AML-193 (cell line): Measurements from ENCODE around the gene RETREG3.
A peak's percentile ranks its signal among the peaks of the same experiment; 100 is the strongest.
"Not testable (repeated sequence)": the region's sequence is repeated elsewhere in the genome, so short reads cannot be mapped to it uniquely, and the experiment has no call there.

ENCODE experiments used
- DNase-seq, 2 experiments: peaks; one replicate each; lab custom pipeline; 2025; lab: John Stamatoyannopoulos, UW

Gene RETREG3

GRCh38 chr17:42609182-42609813 is at the start of gene RETREG3, which contains the start of gene TUBG1:
RETREG3 (minus strand) TSS chr17:42609374; CDS start chr17:42609324, 50 bp downstream.
TUBG1 (plus strand) TSS chr17:42609683; CDS start chr17:42609738, 55 bp downstream.
- peak; percentile 99 to 100 for DNase-seq

GRCh38 chr17:42657824-42658588 is 48.8 kb upstream of the RETREG3 start:
- no peak for DNase-seq

GRCh38 chr17:42655528-42655927 is 46.4 kb upstream of the RETREG3 start:
- no peak for DNase-seq

- DNase-seq = no peak
Observed at GRCh38 chr17:42653179-42654124, 44.3 kb upstream of the RETREG3 start.

GRCh38 chr17:42651392-42651791 is 42.2 kb upstream of the RETREG3 start:
- DNase-seq = no peak

- no peak for DNase-seq
Observed at GRCh38 chr17:42647778-42648177, 38.6 kb upstream of the RETREG3 start.

- no peak for DNase-seq
Observed at GRCh38 chr17:42642336-42642735, 33.2 kb upstream of the RETREG3 start.

- DNase-seq = no peak
Observed at GRCh38 chr17:42640121-42640520, 30.9 kb upstream of the RETREG3 start.

- no peak for DNase-seq
Observed at GRCh38 chr17:42639525-42640113, 30.4 kb upstream of the RETREG3 start.

GRCh38 chr17:42632949-42633444 is 23.8 kb upstream of the RETREG3 start:
- DNase-seq = no peak

GRCh38 chr17:42629411-42630009 is 20.3 kb upstream of the RETREG3 start:
- peak; percentile 38 to 66 for DNase-seq

- not testable (repeated sequence) for DNase-seq
Observed at GRCh38 chr17:42627032-42627764, 18.0 kb upstream of the RETREG3 start.

- DNase-seq = no peak
Observed at GRCh38 chr17:42623732-42624596, 14.8 kb upstream of the RETREG3 start.

GRCh38 chr17:42623271-42623670 is 14.1 kb upstream of the RETREG3 start:
- DNase-seq = no peak

- not testable (repeated sequence) for DNase-seq
Observed at GRCh38 chr17:42621987-42622386, 12.8 kb upstream of the RETREG3 start.

GRCh38 chr17:42618442-42619150 is 9.4 kb upstream of the RETREG3 start:
- no peak for DNase-seq

GRCh38 chr17:42617956-42618431 is 8.8 kb upstream of the RETREG3 start:
- no peak for DNase-seq

- DNase-seq = no peak
Observed at GRCh38 chr17:42613699-42614295, 4.6 kb upstream of the RETREG3 start.
